ENCODE results near the gene CXCR4.
A peak's percentile ranks its signal among the peaks of the same experiment; 100 is the strongest.

The CXCR4 gene

DNA sequence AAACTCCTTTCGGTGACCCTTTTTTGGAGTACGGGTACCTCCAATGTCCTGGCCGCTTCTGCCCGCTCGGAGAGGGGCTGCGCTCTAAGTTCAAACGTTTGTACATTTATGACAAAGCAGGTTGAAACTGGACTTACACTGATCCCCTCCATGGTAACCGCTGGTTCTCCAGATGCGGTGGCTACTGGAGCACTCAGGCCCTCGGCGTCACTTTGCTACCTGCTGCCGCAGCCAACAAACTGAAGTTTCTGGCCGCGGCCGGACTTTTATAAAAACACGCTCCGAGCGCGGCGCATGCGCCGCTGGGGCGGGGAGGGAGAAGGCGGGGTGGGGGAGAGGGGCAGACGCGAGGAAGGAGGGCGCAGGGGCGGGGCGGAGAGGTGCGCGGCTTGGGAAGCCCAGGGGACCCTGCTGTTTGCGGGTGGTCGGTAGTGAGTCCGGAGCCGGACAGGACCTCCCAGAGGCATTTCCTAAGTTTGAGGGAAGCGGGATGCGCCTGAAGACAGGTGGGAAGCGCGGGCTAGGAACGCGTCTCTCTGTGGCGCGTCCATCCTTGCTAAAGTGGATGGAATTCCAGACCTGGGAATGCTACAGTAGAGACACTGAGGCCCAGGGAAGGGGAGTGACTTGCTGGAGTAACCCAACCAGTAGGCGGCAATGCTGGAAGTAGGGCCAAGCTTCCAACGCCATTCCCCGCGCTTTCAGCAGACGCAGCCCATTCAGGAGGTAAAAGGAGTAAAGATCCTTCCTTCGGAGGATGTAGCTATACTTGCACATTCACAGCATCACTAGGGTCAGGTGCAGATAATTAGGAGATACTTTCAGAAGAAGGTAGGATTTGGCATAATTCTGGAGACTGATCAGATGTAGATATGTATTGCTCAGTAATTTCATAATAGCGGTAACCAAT is at the start of gene CXCR4:
Gene CXCR4 (minus strand): TSS at position 241 of the 910 bp plus-strand sequence. CDS start 89 bp downstream, at position 152.
- DNase-seq, result peak; percentile 49 to 62

DNA sequence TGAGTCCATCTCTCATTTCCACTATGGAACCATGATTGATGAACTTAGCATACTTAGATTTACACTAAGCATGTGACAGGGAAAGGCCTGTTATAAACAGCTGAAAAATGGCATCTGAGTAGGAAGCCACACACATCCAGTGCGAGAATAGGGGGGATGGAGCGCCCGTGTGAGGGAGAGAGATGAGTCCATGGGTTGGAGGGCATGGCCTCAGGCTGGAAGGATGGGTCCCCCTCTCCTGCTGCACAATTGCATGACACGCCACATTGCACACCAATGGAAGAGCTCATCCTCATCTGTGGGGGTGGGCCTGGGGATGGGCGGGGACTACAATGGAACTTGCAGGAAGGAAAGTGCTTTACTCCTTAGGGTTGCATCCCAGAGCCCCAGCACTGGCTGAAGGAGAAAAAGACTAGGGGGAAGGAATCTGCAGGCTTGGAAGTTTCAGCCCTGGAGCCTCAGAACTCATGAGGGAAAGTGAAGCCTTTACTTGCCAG is 46.4 kb upstream of the CXCR4 start:
- DNase-seq, result no peak

DNA sequence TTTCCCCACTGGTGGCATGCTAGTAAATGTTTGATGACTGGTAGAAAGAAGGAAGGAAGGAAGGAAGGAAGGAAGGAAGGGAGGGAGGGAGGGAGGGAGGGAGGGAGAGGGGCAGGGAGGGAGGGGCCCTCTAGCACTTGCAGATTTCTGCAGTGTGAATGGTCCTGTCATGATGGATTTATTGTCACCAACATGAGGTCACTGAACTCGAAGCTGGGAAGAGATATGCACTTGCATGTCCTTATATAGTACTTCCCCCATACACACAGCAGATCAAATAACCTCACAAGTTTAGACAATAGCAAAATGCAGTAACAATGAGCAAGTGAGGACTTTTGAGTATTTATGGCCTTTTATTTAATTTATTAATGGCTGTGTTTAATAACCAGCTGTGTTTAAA is 44.5 kb upstream of the CXCR4 start:
- no peak for DNase-seq

DNA sequence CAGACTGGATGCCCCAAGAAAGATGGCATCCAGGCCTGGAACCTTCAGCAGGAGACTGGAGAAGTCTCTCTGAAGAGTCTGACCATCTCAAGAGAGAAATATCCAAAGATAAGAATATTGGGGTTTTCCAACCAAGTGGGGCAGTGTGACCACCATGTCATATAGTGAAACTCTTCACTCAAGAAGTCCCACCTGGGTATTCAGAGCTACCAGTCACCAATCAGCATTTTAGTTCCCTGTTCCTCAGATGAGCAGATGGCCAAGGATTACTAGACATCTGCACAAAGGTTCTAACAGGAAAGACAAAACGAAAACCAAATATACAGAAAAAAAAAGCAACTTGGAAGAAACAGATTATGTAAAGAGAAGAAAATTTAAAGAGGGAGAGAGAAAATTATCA is 38.5 kb upstream of the CXCR4 start:
- no peak for DNase-seq

DNA sequence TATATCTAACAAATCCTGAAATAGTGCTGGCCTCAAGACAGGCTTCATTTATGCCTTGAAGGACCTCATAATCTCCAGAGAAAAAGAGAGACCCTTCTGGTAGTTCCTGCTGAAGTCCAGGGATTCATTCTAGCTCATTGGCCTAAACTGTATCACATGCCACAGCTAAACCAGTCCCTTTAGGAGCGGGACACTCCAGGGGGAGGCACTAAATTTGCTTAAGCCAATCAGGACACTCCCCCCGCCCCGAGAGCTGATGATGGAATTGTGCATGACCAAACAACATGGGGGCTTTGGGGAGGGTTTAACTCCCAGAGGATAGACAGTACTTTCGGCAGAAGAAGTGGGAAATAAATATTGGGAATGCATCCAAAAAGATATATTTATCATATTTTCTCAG is 36.4 kb upstream of the CXCR4 start:
- DNase-seq, result no peak

DNA sequence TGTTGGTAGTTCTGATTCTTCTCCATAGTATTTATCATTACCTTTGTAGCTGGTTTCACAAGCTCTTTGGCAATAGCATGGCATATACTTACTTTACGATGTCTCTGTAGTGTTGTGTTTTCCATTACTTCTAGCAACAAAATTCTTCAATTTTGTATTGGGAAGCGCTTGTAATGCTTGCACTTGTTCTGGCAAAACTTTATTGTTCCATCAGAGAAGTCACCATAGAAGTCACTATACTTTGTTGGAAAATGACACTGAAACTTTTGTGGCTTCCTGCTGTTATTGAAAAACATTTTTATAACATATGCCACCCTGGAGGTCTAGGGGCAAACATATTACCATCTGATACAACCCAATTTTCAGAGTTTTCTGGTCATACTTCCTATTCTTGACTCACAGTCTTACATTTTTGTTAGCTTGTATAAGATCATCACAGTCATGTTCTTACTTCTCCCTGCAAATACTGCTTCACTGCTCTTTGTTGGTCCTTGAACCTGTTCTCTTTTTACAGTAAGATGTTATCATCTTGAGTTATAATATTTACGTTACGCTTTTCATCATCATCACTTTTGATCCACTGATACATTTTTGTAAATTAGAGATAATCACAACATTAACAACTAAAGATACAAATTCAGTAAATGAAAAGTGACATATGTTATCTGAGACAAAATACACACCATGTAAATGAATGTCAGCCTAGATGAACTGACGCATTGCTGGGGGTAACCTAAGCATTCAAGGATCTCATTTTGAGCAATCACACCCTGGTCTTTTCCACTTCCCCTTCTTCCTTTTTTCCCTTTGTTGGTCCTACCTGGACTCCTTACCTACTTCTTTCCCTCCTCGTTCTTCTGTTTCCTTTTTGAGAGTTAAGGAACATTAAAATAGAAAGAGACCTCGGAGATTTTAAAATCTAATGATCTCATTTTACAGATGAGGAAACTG is 33.3 kb upstream of the CXCR4 start:
- DNase-seq, result no peak

DNA sequence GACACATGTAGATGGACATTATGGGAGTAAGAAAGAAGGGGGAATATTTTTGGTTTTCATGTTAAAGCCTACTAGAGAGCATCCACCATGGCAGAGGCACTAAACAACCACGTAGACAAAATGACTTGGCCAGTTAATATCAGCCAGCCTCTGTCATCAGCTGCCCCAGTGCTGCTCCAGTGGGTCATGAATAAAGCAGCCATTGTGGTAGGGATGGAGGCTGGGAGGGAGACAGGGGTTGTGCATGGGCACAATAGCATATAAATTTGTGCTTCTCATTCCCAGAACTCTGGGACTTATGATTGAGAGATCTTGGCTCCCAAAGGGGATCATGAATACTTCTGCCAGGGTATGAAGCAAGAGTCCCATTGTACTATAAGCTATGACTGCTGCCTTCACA is 31.1 kb upstream of the CXCR4 start:
- DNase-seq, result no peak

DNA sequence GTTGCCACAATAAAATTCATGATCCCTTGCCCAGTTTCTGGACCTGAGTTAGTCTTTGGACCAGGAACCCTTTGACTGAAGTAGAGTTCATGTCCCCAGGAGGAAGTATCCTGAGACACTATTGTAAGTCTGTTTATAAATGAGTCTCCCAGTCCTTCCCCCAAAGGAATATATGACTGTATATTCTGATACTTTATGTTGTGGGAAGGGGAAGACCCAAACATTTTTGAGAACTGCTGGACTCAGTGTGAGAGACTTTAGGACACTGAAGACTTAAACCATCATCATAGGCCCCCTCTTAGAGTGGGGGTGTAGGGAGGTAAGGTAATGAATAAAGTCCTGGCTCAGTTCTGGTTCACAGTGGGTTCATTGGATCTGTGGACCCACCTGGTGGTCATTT is 28.6 kb upstream of the CXCR4 start:
- no peak for DNase-seq

DNA sequence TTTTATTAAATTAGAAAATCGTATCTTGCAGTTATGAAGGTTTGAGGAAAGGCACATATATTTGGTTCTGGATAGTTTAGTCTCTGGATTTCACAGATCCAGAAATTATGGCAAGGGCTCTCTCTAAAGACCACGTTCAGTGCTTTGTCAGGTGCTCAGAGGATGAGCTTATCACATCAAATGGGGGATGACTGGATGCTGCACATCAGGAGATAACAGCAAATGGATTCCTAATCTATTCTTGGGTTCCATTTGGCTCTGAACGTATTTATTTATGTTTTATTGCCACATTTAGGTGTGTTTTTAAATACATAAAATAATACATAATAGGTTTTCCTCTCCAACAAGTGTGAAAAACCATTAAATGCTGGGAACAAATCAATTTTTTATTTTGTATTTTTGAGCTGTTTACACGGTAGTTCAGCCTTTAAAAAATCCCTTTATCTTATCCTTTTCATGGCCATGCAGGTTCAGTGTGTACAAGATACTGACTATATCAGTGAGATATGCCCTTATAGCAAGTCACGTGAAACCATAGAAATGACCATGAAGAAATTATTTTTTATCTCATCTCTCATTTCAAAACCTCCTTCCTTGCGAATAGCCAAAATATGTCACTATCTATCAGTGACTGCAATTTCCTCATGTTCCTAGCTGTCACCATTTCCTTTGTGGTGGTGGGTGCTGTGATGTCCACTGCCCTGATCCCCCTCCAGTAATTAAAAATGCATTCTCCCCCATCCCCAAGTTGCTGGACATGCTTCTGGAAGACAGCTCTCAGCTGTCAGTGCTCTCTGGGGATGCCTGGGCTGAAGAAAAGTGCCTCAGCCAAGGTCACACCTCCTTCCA is 25.9 kb upstream of the CXCR4 start:
- no peak for DNase-seq

DNA sequence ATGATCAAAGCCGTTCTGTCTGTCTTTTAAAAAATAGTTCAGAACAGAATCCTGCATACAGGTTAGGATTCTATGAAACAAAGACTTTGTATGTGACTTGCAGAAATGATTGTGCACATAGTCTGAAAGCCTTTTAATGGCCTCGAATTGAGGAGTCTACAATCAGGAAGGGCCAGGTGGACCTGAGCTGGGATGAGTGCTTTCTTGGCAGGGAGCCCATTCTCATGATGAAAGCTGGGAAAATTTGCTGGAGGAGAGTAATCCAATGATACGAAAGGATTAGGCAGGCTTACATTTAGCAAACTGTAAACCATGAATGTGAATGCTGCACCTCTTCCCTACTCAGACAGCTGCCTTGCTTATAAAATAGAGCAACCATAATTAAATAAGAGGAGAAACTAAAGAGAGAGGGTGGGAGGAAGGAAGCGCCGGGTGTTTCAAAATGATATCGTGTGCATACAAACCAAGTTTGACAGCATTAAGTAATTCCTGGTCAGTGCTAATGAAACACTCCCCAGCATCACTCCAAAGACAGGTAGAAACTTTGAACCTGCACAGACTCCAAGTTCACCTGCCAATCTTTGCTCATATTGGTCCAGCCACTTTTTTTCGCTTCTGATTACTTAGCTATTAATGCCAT is 23.7 kb upstream of the CXCR4 start:
- peak; percentile 70 to 77 for DNase-seq

DNA sequence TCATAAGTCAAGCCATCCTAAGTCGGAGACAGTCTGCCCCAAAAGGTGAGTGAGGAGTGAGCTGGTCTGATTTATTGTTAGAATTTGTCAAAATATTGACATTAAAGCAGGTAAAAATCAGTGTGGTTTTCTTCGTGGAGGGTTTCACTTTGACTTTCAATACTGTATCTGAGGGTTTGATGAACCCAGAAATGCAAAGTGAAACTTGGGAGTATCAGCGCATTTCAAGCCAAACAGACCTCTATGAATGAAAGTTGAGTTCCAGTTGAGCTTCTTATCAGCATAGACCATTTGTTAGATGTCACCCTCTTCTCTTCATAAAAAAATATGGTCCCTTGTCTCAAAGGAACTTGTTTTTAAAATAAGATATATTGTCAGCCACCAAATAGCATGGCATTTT is 21.7 kb upstream of the CXCR4 start:
- no peak for DNase-seq

DNA sequence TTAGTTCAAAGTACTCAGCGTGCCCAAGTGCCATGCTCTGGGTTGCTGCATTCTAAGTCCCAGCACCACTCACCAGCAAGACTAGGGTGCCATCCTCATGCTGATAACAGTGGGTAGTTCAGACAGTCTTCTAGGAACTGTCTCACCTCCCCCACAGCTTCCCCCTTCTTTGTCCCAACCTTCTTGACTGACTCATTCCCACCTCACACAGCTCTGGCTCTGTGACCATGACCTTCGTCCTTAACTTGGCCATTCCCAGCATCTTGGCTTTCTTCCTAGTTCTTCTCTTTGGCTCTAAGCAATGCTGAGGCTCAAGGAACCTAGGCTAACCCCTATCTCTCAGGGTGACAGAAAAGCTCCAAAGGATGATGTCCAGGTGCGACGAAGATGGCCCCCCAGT is 20.0 kb upstream of the CXCR4 start:
- DNase-seq, result no peak

DNA sequence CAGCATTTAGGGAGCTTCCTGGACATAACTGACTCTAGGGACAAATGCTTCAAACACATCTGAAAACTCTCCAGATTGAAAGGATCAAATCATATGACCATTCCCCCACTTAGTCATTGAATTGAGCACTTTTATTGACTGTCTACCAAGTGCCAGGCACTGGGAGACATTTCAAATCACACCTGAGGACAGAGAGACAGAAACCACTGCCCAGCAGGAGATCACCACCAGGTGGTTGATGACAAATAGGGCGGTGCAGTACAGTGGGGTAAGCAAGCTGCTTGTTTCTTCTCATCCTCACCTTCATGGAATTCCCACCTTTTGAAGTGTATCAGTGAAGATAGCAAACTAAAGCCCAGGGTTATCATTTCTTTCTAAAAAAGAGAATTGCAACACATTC is 19.0 kb upstream of the CXCR4 start:
- DNase-seq, result peak in 1 of 2 experiments; percentile 17

DNA sequence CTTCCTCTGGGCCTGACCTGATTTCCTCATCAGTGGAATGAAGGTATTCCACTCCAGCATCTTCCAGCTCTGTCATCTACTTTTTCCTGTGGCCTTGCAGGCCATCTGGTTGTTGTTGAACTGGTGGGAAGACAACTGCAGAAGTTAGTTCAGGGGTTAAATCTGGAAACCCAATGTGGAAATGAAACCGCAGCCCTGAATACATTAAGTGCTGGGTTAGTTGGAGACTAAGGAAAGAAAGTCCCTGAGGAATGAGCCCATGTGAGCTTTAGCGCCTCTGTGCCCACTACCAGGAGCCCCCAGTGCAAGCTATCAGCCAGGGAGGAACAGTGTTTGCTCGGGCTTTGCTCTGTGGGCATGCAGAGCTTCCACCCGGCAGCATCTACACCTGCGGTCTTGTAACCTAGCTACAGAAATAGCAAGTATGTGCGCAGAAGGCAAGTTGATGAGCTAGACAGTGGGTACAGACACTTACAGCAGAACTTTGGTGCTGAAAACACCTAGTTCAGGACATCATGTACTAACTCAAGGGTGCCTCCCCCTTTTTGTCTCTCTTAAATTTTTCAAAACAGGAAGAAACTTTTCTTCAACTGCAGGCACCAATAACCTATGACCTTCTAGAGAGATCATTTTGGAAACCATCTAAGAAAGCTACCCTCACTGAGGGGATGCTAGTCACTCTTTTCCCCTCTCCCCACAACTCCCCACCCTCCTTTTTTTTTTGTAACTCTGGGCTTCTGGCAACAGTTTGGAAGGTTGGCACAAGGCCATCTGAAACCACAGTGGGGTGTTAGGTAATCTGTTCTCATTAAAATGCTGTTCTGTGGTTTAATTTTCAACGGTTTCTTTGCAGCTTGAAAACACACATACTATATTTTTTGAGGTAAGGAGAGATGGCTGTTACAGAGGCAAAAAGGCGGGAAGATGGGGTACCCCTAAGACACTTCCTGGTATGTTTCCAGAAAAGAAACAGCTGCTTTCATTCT is 18.3 kb upstream of the CXCR4 start:
- DNase-seq, result no peak

DNA sequence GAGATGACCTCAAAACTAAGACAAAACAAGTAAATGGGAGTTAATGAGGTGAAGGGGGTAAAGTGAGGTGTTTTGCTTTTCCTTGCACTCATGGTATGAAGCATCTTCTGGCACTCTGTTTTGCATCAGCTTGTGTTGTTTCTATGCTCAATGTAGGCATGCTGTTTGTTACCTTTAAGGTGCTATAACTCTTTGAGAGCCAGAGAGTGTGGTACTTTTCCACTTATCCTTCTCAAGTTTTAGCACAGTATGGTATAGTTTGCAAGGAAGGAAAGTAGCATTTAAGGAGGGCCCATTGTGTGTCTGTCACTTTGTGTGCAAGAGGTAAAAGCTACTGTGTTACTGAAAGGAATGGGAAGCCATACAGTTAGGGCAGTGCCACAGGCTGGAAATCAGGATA is 17.5 kb upstream of the CXCR4 start:
- DNase-seq, result no peak

DNA sequence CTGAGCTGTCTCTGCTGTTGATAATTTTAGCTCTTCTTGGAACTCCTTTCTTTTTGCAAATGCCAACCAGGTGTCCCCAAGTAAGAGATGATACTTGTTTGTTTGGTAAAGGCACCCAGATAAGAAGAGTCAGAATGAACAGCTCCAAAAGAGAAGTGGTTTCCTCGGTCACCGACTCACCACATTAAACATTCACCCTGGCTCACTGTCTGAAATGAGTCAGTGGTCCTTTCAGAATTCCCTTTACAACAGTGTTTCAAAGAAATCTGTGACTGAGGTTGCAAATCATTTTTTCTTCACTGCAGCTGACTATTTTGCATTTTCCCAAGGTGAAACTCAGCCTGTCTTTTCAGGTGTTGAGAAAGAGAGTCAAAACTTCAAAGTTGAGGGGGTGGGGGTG is 16.2 kb upstream of the CXCR4 start:
- DNase-seq, result no peak

DNA sequence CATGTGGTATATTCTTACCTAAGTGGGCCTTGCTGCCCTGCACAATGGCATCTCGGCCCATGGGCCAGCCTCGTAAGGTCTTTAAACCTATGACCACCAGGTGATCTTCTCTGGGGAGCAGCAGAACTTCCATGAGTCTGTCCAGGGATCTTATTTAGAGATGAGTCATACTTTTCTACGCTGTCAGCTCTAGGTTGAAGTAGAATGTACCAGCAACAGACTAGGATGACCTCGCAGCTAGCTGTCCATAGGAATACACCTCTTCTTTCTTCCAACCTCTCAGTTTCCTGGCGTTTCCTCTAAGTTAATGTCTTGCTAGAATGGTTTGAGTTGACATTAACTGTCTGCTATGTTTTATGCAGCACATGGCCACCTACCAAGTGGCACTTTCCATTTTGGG is 15.6 kb upstream of the CXCR4 start:
- DNase-seq, result no peak

DNA sequence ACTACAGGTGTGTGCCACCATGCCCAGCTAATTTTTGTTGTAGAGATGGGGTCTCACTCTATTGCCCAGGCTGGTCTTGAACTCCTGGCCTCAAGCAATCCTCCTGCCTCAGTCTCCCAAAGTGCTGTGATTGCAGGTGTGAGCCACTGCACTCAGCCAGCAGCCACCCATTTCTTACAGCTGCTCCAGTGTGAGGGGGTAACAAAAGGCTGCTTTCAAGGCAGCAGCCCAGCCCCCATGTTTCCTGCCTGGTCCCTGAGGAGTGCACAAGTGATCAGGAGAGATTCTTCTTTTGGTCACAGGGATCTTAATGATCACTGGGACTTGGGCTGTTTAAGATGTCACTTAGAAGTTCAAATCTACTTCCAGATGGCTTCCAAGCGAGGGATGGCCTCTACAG is 15.2 kb upstream of the CXCR4 start:
- no peak for DNase-seq

DNA sequence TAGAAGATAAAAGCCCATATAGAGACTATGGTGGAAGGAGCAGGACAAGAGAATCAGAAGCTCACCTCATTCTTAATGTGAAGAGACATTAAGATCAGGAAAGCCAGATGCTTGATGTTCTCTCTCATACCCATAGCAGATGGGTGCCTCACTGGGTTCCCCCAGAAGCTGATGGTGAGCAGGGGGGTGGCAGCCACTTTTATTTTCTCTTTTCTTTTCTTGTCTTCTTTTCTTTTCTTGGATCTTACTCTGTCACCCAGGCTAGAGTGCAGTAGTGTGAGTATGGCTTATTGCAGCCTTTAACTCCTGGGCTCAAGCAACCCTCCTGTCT is 14.8 kb upstream of the CXCR4 start:
- DNase-seq, result no peak

DNA sequence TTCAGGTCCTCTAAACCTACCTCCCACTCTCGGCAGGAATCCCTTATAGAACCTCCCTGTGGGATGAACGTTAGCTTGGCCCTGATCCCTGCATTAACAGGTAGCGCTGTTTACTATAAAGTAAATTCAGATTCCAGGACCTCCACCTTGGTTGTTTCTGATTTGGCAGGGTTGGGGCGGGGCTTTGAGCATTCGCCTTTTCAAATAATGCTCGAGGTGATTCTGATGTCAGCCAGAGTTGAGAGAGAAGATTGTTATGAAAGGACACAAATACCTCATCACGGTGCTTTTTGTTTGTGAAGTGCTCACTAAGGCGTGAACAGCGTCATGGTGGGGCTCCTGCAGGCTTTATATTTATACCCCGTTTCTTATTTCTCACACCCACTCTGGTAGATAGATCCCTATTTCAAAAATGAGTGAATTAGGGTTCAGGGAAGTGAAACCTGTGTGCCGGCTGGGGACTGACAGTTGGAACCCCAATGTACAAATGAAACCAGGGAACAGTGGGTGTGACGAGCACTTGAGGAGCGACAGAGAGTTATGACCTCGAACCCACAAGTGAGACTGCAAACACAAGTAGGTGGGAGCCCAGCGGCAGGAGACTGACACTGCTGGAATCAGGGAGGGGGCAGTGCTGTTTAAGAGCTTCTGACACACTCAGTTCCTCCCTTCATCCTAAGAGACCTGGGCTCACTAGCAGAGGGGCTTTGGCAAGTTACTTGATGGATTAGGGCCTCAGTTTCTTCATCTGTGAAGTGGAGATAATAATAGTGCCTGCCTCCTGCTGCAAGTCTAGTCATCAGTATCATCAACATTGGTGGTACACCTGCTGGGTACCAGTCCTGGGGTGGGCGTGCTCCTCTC is 14.2 kb upstream of the CXCR4 start:
- DNase-seq, result no peak
